ENCODE data around the gene STARD9.
"Not testable (repeated sequence)": the region's sequence is repeated elsewhere in the genome, so short reads cannot be mapped to it uniquely, and the experiment has no call there.

Gene STARD9

DNA sequence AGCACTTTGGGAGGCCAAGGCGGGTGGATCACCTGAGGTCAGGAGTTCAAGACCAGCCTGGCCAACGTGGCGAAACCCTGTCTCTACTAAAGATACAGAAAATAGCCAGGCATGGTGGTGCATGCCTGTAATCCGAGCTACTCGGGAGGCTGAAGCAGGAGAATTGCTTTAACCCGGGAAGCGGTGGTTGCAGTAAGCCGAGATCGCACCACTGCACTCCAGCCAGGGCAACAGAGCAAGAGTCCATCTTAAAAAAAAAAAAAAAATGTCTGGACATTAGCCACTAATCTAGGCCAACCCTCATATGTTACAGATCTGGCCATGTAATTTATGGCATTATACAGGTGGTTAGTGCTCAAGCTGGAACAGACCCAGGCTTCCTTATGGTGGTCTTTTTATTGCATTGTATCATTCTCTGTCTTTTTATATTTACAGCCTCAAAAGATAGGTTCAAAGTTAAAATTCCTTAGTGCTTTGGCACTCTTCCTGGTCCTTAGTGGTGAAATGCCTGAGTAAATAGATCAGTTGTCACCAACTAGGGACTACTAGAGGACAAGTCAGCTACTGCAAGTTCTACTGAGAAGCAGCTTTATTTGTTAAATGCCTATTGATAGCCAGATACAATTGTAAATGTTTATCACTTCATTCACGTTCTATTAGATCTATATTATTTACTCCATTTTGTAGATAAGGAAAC is 16.0 kb downstream of the STARD9 start:
- DNase-seq = no peak

GRCh38 chr15:42592716-42593115 is 17.3 kb downstream of the STARD9 start:
- no peak for DNase-seq

DNA sequence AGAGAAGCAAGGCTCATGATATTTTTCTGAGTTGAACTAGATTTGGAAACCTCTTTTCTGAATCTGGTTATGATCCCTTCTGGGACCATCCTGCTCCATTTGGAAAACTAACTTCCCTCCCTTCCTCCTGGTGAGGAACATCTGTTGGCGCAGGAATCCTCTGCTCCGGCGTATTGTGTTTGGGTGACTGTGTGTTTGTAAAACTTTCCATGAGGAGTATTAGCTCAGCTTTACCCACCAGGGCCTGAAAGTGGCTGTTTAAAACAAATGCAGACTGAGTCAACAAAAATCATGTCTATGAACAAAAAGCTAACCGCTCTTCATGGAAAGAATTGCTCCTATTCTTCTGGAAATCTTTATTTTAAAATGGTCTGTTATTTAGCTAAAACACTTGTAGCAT is 17.7 kb downstream of the STARD9 start:
- no peak for DNase-seq

DNA sequence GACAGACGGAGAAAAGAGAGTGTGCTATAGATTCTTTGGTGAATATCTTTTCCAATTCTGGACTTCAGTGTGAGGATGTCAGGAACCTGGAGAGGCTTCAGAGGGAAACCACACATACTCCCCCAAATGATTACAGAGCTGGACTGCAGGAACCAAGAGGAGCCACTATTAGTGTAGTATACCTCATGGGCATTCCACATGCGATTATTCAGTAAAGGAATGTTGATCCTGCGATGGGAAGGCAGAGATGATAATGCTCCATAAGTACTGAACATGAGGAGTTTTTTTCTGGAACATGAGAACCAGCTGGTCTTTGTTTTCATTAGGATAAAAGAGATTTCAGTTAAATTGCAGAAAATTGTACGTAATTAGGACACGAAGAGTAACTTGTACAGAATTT is 18.7 kb downstream of the STARD9 start:
- no peak for DNase-seq

GRCh38 chr15:42595626-42596240 is 20.3 kb downstream of the STARD9 start:
- DNase-seq = no peak

- not testable (repeated sequence) for DNase-seq
Observed at GRCh38 chr15:42601316-42601715, 25.9 kb downstream of the STARD9 start.

DNA sequence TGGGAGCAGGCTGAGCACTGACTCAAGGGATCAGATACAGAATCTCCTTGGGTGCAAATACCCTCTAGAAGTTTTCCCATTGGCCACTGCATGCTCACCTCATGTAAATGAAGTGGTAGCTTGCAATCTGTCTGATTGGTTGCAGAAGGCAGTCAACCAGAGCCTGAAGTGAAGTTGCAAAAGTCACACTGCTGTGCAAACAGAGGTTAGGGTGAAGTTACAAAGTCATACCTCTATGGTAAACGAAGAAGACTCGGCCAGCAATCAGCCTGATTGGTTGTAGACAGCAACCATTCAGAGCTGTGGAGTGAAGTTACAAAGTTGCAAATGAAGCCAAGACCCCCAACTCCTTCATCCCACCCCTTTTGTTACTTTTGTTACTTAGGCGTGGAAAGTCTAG is 27.1 kb downstream of the STARD9 start:
- no peak for DNase-seq

- no peak for DNase-seq
Observed at GRCh38 chr15:42603978-42604377, 28.6 kb downstream of the STARD9 start.

DNA sequence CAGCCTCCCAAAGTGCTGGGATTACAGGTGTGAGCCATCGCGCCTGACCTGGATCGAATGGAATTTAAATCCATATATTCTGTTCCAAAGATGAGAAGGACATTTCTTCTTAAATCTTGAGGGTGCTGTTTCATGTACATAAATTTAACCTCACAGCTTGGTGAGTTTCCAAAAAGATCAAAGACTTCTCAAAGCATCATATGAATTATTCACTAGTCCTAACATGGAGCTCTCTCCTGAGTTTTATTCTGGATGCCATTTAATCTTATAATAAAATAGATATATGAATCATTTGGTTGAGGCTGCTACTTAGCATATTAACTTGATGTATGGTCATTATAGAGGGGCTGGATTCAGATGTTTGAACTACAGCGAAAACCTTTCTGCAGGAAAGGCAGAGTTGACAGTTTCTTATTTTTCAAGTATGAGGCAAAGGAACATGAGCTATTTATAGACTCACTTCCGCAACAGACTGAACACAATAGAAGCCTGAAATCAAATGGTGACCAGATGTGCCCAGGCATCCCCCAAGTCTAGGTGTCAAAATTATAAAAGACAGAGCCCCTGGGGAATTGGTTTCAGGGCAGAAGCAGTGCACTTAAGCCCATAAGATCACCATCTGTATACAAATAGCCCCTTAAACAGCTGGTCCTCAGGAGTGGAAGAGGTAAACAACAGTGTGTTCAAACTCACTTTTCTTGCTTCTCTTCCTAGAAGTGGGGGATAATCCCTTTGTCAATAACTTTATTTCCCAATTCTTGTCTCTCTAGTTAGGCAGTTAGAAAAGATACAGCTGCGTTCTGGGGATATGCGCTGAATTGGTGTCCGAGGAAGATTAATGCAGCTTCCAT is 29.7 kb downstream of the STARD9 start:
- peak; percentile 69 for DNase-seq

GRCh38 chr15:42605796-42606195 is 30.4 kb downstream of the STARD9 start:
- no peak for DNase-seq

DNA sequence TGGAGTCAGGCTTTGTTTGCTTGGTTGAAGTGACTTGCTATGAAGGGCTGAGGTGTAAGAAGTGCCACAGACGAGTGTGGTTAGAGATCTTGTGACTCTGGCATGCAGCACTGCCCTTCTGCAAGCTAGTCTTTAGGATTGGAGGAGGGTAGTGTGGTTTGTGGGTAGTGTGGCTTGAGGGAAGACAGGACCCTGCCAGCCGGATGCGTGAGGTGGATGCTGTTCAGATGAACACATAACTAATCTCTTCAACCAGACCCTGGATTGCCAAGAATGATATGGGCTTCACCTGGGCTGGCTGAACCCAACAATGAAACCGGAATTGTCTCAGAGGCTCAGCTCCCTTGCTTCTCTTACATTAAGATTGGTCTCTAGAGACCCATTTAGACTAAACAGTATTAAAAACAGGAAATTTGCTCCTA is 32.7 kb downstream of the STARD9 start:
- peak; percentile 89 for DNase-seq

- no peak for DNase-seq
Observed at GRCh38 chr15:42608752-42609488, 33.5 kb downstream of the STARD9 start.

- no peak for DNase-seq
Observed at GRCh38 chr15:42611532-42611931, 36.1 kb downstream of the STARD9 start.

DNA sequence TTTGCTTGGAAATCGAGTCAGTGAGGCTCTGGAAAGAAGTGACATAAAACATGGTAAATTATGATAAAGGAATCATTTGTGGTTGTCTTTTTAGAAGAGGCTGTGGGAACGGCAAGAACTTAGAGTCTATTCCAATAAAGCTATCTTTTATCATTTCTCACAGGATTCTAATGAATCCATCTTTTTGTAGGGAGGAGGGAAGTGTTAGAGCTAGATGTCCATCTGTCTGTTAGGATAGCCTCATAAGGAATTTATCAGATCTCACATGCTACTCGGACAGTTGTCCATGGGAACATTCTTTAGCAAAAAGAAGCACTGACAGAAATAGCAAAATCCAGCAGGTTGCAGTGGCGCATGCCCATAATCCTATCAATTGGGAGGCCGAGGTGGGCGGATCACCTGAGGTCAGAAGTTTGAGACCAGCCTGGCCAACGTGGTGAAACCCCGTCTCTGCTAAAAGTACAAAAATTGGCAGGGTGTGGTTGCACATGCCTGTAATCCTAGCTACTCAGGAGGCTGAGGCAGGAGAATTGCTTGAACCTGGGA is 37.0 kb downstream of the STARD9 start:
- no peak for DNase-seq

- no peak for DNase-seq
Observed at GRCh38 chr15:42616107-42616506, 40.7 kb downstream of the STARD9 start.

DNA sequence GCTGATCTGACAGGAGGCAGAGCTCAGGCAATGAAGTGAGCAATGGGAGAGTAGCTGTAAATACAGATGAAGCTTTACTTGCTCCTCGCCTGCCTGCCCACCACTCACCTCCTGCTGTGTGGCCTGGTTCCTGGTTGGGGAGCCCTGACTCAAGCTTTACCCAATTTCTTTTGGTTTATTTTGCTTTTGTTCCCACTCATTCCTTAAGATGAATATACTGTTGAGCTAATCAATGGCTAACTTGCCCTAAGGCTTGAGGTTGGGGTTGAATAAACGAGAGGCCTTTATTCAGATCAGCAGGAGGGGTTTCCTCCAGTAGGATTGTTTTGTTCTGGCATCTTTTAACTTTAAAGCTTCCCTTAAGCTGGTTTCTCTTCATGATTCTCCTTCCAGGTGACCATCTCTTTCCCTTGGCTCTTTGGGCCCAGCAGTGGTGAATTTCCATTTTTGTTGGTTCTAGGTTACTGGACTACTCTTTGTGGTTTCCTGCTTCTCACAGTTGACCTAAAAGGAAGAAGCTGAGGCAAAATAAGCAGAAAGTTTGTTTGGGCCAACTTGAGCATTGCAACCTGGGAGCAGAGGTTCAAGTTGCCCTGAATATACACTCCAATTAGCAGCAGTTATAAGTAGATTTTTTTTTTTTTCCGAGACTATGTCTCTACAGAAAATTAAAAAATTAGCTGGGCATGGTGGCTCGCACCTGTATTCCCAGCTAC is 44.4 kb downstream of the STARD9 start:
- no peak for DNase-seq

GRCh38 chr15:42621386-42621785 is 46.0 kb downstream of the STARD9 start:
- no peak for DNase-seq

GRCh38 chr15:42621996-42622925 is 46.9 kb downstream of the STARD9 start:
- DNase-seq = no peak

DNA sequence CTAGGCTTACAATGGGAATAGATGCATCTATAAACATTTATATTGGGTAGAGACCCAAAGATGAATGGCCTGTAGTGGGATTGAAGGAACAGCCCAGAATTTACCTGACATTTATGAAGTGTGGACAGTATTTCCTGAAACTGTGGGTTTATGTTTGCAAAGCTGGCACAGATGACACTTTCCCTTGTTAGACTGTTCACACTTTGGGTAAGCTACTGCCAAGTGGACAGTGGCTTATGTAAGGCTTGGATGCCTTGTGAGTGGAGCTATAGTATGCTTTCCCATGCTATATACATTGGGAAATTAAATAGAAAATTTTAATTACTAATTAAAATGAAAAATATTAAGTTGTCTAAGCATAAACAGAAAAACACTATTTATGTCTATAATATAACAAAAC is 48.5 kb downstream of the STARD9 start:
- DNase-seq = no peak

DNA sequence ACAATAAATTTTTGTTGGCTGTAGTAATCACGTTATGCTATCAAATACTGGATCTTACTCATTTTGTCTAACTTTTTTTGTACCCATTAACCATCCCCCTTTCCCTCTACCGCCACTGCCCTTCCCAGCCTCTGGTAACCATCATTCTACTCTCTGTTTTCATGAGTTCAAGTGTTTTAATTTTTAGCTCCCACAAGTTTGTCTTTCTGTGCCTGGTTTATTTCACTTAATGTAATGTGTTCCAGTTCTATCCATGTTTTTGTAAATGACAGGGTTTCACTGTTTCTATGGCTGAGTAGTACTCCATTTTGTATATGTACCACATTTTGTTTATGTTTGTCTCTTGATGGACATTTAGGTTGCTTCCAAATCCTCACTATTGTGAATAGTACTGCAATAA is 52.1 kb downstream of the STARD9 start:
- no peak for DNase-seq

GRCh38 chr15:42628761-42629160 is 53.4 kb downstream of the STARD9 start:
- no peak for DNase-seq
